ENCODE measurements around the gene CEP128.
"Not testable (repeated sequence)": the region's sequence is repeated elsewhere in the genome, so short reads cannot be mapped to it uniquely, and the experiment has no call there.

CEP128 gene

GRCh38 chr14:80953211-80953610, 11.7 kb upstream of the CEP128 start:
- not testable (repeated sequence) for DNase-seq (ENCODE audit: low read depth)

- DNase-seq (ENCODE audit: low read depth), result no peak
These were observed 10.0 kb upstream of the CEP128 start for GRCh38 chr14:80951491-80951890.

- no peak for DNase-seq (ENCODE audit: low read depth)
These were observed 6.8 kb upstream of the CEP128 start for GRCh38 chr14:80948291-80948690.

GRCh38 chr14:80946797-80947196, 5.3 kb upstream of the CEP128 start:
- DNase-seq (ENCODE audit: low read depth), result no peak

- DNase-seq (ENCODE audit: low read depth), result no peak
These were observed 4.6 kb upstream of the CEP128 start for GRCh38 chr14:80946187-80946586.

- DNase-seq (ENCODE audit: low read depth), result no peak
These were observed 3.5 kb upstream of the CEP128 start for GRCh38 chr14:80944861-80945617.

- no peak for DNase-seq (ENCODE audit: low read depth)
These were observed 658 bp upstream of the CEP128 start for GRCh38 chr14:80942191-80942600.

GRCh38 chr14:80940146-80940545, 1.4 kb downstream of the CEP128 start:
- DNase-seq (ENCODE audit: low read depth), result no peak

GRCh38 chr14:80933686-80934085, 7.9 kb downstream of the CEP128 start:
- DNase-seq (ENCODE audit: low read depth), result no peak

- no peak for DNase-seq (ENCODE audit: low read depth)
These were observed 8.3 kb downstream of the CEP128 start for GRCh38 chr14:80933282-80933681.

- DNase-seq (ENCODE audit: low read depth), result no peak
These were observed 10.6 kb downstream of the CEP128 start for GRCh38 chr14:80930836-80931389.

- no peak for DNase-seq (ENCODE audit: low read depth)
These were observed 11.4 kb downstream of the CEP128 start for GRCh38 chr14:80930095-80930494.

- DNase-seq (ENCODE audit: low read depth), result no peak
These were observed 14.2 kb downstream of the CEP128 start for GRCh38 chr14:80927083-80927989.

- no peak for DNase-seq (ENCODE audit: low read depth)
These were observed 15.0 kb downstream of the CEP128 start for GRCh38 chr14:80926397-80927082.

- DNase-seq (ENCODE audit: low read depth), result no peak
These were observed 17.0 kb downstream of the CEP128 start for GRCh38 chr14:80924365-80925103.

- no peak for DNase-seq (ENCODE audit: low read depth)
These were observed 18.2 kb downstream of the CEP128 start for GRCh38 chr14:80923368-80923767.

GRCh38 chr14:80919622-80920021, 21.9 kb downstream of the CEP128 start:
- no peak for DNase-seq (ENCODE audit: low read depth)

GRCh38 chr14:80912013-80912412, 29.5 kb downstream of the CEP128 start:
- DNase-seq (ENCODE audit: low read depth), result not testable (repeated sequence)

- no peak for DNase-seq (ENCODE audit: low read depth)
These were observed 34.6 kb downstream of the CEP128 start for GRCh38 chr14:80906946-80907345.

GRCh38 chr14:80906336-80906735, 35.2 kb downstream of the CEP128 start:
- no peak for DNase-seq (ENCODE audit: low read depth)

- no peak for DNase-seq (ENCODE audit: low read depth)
These were observed 38.9 kb downstream of the CEP128 start for GRCh38 chr14:80902608-80903007.

- no peak for DNase-seq (ENCODE audit: low read depth)
These were observed 39.7 kb downstream of the CEP128 start for GRCh38 chr14:80901822-80902221.
